ENCODE measurements around the gene MAP3K10. TPM values are rescaled to one million over a fixed set of nuclear protein-coding genes. Genes with fewer than 3 reads are reported as not detected.

Gene MAP3K10
- total RNA-seq, 4 donors from 2014 or later = 10.8 to 19.5 (median 11.9) TPM

DNA sequence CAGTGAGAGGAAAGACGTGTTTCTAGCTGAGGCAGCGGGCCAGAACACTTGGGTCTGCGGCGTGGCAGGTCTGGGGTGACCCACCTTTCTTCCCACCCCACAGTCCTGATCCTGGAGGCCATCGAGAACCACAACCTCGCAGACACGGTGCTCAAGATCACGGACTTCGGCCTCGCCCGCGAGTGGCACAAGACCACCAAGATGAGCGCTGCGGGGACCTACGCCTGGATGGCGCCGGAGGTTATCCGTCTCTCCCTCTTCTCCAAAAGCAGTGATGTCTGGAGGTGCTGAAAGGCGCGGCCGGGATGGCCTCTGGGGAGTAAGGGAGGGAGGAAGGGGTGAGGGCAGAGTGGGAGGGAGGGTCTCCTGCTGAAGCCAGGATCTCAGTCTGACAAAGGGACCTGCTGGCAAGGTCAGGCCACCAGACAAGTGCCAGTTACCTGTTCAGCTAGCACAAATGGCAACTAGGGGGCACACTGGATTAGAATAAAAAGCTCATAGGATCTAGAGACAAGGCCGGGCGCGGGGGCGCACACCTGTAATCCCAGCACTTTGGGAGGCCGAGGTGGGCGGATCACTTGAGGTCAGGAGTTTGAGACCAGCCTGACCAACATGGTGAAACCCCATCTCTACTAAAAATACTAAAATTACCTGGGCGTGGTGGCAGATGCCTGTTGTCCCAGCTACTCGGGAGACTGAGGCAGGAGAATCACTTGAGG is 7.2 kb downstream of the MAP3K10 start:
- peaks cover 0 to 4% (median 0%) of the 10 kb centered on the region in 4 donors for H3K4me1 ChIP-seq
- H3K9me3 ChIP-seq = no peaks in the 10 kb centered on the region
- 96 to 100% methylated on average over 3 to 29 of the region's 29 CpGs for WGBS, 2 donors (ENCODE audit: low coverage in 1 of 2)
- no peaks in the 10 kb centered on the region for H3K36me3 ChIP-seq
- H3K27me3 ChIP-seq = no peaks in the 10 kb centered on the region
- DNase-seq = no peak
- TF ChIP-seq, protein P1, sequence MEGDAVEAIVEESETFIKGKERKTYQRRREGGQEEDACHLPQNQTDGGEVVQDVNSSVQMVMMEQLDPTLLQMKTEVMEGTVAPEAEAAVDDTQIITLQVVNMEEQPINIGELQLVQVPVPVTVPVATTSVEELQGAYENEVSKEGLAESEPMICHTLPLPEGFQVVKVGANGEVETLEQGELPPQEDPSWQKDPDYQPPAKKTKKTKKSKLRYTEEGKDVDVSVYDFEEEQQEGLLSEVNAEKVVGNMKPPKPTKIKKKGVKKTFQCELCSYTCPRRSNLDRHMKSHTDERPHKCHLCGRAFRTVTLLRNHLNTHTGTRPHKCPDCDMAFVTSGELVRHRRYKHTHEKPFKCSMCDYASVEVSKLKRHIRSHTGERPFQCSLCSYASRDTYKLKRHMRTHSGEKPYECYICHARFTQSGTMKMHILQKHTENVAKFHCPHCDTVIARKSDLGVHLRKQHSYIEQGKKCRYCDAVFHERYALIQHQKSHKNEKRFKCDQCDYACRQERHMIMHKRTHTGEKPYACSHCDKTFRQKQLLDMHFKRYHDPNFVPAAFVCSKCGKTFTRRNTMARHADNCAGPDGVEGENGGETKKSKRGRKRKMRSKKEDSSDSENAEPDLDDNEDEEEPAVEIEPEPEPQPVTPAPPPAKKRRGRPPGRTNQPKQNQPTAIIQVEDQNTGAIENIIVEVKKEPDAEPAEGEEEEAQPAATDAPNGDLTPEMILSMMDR (IDR thresholded peaks at IDR 0.05) = no peak
- TF ChIP-seq POLR2AphosphoS5 (IDR thresholded peaks at IDR 0.05) (no peak), EP300 (IDR thresholded peaks at IDR 0.05; ENCODE audit: low read depth) (no peak), POLR2A (IDR thresholded peaks at IDR 0.05) (no peak)
- no peak overlapping the region for H3K27ac ChIP-seq
- intact Hi-C loops (cut with DNase I; ENCODE audit: low total_unique reads) = no loop called here
- H3K4me3 ChIP-seq = no peak overlapping the region
- in situ Hi-C loops (cut with MboI; ENCODE audit: low pct_ligation_motif_present in 1 of 4, low pct_unique_long_range_greater_than_20kb in 1 of 4, low sequenced_read_pairs in 3 of 4) = no loop called here

DNA sequence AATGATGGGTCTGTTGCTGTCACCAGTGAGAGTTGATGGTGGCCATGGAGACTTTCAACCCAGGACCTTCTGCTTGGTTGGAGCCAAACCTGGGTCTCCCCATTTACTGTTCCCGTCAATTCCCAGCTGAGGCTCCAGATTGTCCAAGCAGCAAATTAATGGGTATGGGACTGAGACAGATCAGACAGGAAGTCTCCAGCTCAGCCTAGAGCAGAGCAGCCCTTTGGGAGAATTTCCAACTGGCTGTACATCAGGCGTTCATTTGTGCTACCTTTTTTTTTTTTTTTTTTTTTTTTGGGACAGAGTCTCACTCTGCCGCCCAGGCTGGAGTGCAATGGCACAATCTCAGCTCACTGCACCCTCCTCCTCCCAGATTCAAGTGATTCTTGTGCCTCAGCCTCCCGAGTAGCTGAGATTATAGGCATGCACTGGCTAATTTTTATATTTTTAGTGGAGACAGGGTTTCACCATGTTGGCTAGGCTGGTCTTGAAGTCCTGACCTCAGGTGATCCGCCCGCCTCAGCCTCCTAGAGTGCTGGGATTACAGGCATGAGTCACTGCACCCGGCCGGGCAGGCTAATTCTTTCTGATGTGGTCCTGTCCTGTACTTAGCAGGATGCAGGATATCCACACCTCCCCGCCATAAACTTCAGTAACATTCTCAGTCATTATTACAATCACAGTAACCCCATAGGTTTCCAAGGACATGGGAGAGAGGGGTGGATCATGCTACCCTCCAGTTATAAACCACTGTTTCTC is 9.3 kb downstream of the MAP3K10 start:
- H3K36me3 ChIP-seq = no peaks in the 10 kb centered on the region
- H3K27ac ChIP-seq = no peak overlapping the region
- H3K4me1 ChIP-seq = no peaks in the 10 kb centered on the region
- TF ChIP-seq POLR2AphosphoS5 (IDR thresholded peaks at IDR 0.05) = no peak
- in situ Hi-C loops (cut with MboI; ENCODE audit: low pct_ligation_motif_present in 1 of 4, low pct_unique_long_range_greater_than_20kb in 1 of 4, low sequenced_read_pairs in 3 of 4) = no loop called here
- no peaks in the 10 kb centered on the region for H3K9me3 ChIP-seq
- no peaks in the 10 kb centered on the region for H3K27me3 ChIP-seq
- WGBS, 2 donors (ENCODE audit: low coverage in 1 of 2) = 72 to 76% methylated on average over 3 to 8 of the region's 9 CpGs
- H3K4me3 ChIP-seq = no peak overlapping the region
- intact Hi-C loops (cut with DNase I; ENCODE audit: low total_unique reads) = no loop called here
- no peak for DNase-seq

DNA sequence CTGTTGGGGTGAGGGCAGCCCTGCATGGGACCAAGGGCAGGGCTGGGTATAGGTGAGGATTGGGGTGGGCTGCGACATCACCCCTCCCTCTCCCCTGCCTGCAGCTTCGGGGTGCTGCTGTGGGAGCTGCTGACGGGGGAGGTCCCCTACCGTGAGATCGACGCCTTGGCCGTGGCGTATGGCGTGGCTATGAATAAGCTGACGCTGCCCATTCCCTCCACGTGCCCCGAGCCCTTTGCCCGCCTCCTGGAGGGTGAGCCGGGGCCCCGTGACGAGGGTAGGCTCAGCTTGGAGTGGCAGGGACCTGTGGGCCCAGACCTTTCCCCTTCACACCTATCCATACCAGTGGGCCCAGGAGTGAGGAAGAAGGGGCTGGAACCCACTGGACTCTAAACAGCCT is 13.2 kb downstream of the MAP3K10 start:
- DNase-seq = no peak
- Histone ChIP-seq H3K4me3 (no peak overlapping the region), H3K27me3 (no peaks in the 10 kb centered on the region), H3K4me1 (no peaks in the 10 kb centered on the region), H3K36me3 (no peaks in the 10 kb centered on the region), H3K9me3 (no peaks in the 10 kb centered on the region), H3K27ac (no peak overlapping the region)
- TF ChIP-seq POLR2A (IDR thresholded peaks at IDR 0.05) (no peak), POLR2AphosphoS5 (IDR thresholded peaks at IDR 0.05) (no peak), EP300 (IDR thresholded peaks at IDR 0.05; ENCODE audit: low read depth) (no peak)
- TF ChIP-seq, protein P1 (IDR thresholded peaks at IDR 0.05) = no peak
- intact Hi-C loops (cut with DNase I; ENCODE audit: low total_unique reads) (no loop called here), in situ Hi-C loops (cut with MboI; ENCODE audit: low pct_ligation_motif_present in 1 of 4, low pct_unique_long_range_greater_than_20kb in 1 of 4, low sequenced_read_pairs in 3 of 4) (no loop called here)
- 97% methylated on average over 16 of the region's 16 CpGs; no CpG with 5 or more reads in 1 of the 2 donors for WGBS, 2 donors (ENCODE audit: low coverage in 1 of 2)

DNA sequence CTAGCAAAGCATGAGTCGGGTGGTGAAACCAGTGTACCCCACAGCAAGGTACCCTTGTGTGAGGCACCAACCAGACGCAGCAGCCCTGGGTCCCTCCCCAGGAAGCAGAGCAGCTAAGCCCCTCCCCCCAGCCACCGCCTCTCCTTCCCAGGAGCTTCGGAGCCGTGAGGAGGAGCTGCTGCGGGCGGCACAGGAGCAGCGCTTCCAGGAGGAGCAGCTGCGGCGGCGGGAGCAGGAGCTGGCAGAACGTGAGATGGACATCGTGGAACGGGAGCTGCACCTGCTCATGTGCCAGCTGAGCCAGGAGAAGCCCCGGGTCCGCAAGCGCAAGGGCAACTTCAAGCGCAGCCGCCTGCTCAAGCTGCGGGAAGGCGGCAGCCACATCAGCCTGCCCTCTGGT is 14.5 kb downstream of the MAP3K10 start:
- H3K9me3 ChIP-seq = no peaks in the 10 kb centered on the region
- H3K27ac ChIP-seq = no peak overlapping the region
- no peak for DNase-seq
- no peak overlapping the region for H3K4me3 ChIP-seq
- TF ChIP-seq EP300 (IDR thresholded peaks at IDR 0.05; ENCODE audit: low read depth) = no peak
- TF ChIP-seq POLR2AphosphoS5 (IDR thresholded peaks at IDR 0.05) = no peak
- TF ChIP-seq, protein P1 (IDR thresholded peaks at IDR 0.05) = no peak
- TF ChIP-seq POLR2A (IDR thresholded peaks at IDR 0.05) = no peak
- WGBS, 2 donors (ENCODE audit: low coverage in 1 of 2) = 95% methylated on average over 21 of the region's 21 CpGs; no CpG with 5 or more reads in 1 of the 2 donors
- in situ Hi-C loops (cut with MboI; ENCODE audit: low pct_ligation_motif_present in 1 of 4, low pct_unique_long_range_greater_than_20kb in 1 of 4, low sequenced_read_pairs in 3 of 4) (no loop called here), intact Hi-C loops (cut with DNase I; ENCODE audit: low total_unique reads) (no loop called here)
- no peaks in the 10 kb centered on the region for H3K4me1 ChIP-seq
- no peaks in the 10 kb centered on the region for H3K27me3 ChIP-seq
- H3K36me3 ChIP-seq = no peaks in the 10 kb centered on the region
